HuH-7 (cell line): ENCODE results near the gene CLMP.

Source experiments
- DNase-seq: peaks from one replicate; pipeline ENCODE4 v3.0.0; 2011; ENCODE audit warnings: low spot score

Gene CLMP

DNA sequence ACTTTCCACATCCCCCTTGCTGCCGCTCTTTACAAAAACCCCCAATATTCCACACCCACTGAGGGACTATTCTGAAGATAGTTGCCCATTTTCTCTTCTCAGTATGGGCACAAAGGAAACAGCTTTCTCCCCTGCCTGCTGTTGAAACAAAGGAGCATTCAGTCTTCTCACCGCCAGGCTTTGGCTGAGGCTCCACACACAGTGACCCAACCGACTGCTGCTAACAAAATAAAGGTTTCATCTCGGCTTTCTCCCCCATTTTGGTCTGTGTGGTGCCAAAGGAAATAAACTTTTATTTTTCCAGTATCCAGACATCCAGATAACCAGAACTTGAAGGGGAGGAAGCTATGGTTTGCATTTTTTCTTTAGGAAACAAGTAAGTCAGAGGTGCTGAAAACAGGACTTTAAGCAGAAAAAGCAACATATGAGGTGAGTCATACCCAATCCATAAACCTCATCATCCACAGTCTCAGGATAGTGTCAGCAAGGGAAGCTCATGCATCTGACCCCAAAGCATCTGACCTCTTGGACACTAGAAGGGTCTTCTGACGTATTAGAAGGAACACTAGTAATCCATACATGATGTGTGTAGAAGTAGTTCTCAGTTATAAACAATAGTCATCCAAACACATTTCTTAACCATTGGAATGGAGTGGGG lies 6.4 kb downstream of the CLMP start:
- no peak for DNase-seq

DNA sequence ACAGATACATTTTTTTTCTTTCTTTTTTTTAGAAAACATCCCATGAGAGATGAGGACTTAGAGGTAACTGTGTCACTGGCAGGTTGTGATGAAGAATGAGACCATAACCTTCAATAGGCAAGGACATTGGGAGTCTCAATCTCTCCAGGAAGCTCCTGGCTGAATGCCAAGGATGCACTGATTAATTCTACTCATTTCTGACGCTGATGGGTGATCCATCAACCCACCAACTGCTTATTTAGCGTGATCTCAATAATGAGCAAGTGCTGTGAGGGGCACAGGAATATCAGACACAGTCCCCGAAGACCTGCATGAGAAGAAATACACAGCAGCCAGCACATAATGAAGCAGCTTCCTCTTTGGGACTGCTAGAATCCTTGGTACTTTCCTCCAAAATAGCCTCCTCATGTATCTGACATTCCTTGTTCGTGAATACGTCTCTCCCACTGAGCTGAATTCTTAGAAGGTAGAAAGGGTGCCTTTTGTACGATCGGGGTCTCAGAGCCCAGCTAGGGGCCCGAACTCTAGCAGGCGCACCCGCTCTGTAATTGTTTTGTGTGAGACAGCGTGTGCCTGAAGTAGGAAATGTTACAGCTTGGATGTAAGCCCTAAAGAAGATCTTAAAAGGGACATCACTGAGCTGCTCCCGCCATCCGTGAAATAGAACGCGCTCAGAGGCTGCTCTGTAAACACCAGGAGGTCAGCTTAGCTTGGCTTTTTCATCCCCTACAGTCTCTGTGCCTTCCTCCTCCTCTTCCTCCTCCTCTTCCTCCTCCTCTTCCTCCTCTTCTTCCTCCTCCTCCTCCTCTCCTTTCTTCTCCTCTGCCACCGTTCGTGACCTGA lies 7.2 kb downstream of the CLMP start:
- DNase-seq: no peak

GRCh38 chr11:123187248-123187647 lies 7.8 kb downstream of the CLMP start:
- DNase-seq: no peak

GRCh38 chr11:123186286-123186685 lies 8.8 kb downstream of the CLMP start:
- DNase-seq: no peak

GRCh38 chr11:123185326-123185725 lies 9.7 kb downstream of the CLMP start:
- no peak for DNase-seq

- DNase-seq: no peak
Measured at GRCh38 chr11:123184531-123184930, 10.5 kb downstream of the CLMP start.

DNA sequence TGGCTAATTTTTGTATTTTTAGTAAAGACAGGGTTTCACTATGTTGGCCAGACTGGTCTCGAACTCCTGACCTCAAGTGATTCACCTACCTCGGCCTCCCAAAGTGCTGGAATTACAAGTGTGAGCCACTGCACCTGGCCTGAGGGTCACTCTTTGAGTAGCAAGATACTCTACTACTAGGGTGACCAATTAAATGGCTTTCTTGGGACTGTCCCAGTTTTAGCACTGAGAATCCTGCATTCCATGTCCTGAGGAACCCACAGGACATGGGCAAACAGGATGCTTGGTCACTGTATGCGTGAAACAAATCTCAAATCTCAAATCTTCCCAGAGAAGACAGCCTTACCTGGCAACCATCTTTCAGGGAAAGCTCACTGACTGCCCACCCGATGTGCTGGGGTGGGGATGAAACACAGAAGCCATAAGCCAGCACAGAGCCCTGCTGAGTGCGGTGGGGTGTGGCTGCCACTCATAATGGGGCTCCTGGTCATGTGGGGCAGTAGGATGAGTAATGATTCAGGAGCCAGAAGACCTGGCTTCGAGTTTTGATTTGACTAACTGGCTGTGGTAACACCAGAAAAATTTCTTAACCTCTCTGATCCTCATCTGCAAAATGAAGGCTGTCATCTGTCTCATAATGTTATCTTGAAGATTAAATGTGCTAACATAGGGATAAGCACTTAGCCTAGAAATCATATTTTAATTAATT lies 11.5 kb downstream of the CLMP start:
- DNase-seq: no peak

DNA sequence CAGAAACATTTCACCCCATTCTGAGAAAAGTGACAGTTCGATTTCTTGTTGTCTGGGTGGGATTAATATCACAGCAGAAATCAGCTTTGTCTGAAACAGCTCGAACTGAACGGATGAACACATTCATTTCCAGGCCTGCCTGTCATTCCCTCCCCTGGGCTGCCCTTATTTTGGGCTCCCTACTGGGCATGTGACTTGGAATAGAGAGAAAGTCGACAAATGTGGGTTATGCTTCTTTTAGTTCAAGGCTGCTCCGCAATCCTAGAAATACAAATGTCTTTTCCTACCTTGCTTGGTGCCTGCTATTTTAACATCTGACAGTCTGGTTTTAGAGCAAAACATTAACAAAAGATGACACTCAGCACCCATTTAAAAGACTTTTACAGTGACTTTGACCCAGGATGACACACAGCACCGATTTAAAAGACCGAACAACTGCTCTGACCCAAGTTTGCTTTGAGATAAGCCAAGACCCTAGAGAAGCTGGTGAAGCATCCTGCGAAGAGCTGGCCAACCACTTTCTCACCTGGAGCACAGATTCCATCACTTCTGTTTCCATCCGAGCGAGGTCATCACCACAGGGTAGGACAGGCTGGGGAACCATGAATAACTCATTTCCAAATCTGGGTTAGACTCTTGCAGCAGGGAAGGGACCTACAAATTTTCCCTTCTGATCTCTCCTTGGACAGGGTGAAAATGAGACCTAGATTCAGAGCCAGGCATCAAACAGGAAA lies 13.1 kb downstream of the CLMP start:
- DNase-seq: no peak

DNA sequence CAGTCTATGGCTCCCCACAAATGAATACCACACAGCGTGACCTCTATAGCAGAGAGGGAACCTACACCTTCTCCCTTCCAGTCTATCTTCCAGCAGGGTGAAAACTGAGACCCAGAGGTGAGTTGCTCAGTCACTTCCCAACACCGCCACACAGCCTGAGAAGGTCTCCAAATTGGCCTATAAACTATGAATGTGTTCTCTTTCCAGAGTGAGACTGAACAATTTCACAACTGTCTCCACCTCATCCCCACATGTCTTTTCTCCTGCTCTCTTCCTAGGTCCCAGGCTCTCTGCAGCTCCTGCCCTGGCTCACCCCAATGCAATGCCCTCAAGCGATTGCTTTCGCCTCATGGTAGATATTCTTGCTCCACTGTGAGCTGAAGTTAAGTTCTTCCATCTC lies 14.0 kb downstream of the CLMP start:
- no peak for DNase-seq

DNA sequence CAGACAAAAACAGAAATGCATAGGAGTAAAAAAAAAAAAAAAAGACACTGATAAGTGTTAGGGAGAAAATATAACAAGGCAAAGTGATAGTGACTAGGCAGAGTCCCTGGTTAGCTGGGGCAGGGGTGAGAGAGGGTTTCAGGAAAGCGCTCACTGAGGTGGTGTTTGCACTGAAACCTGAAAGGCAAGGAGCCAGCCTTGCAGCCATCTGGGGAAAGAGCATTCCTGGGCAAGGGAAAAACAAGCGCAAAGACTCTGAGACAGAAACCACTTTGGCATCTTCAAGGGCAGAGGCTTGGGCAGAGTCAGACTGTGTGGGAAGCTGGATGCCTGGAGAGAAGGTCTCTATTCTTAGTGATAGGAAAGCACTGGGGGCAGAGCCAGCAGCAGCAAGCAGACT lies 14.5 kb downstream of the CLMP start:
- DNase-seq: no peak

DNA sequence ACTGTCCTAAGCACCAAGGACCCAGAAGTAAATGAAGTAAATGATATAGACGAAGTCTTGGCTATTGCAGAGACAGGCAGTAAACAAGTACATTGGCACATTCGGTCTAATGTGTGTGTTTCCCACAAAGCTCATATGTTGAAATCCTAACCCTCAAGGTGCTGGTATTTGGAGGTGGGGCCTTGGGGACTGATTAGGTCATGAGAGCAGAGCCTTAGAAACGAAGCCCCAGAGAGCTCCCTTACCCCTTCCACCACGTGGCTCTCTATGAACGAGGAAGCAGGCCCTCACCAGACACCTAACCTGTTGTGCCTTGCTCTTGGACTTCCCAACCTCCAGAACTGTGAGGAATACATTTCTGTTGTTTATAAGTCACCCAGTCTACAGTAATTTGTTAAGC lies 14.9 kb downstream of the CLMP start:
- DNase-seq: no peak

DNA sequence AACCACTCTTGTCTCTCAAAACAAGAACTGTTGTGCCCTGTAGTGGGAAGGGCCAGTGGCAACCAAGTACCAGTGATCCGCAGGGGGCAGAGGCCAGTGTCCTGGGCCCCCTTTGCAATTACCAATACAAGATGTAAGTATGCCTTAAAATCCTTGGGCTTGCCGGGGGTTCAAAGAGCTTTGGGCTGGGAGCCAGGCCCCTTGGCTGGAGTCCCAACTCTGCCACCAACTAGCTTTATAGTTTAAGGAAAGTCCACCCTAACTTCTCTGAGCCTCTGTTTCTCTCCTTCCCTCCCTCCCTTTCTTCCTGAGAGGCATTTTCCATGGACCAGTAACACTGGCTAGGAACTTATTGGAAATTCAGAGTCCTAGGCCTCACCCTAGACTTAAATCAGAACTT lies 15.5 kb downstream of the CLMP start:
- DNase-seq: no peak

DNA sequence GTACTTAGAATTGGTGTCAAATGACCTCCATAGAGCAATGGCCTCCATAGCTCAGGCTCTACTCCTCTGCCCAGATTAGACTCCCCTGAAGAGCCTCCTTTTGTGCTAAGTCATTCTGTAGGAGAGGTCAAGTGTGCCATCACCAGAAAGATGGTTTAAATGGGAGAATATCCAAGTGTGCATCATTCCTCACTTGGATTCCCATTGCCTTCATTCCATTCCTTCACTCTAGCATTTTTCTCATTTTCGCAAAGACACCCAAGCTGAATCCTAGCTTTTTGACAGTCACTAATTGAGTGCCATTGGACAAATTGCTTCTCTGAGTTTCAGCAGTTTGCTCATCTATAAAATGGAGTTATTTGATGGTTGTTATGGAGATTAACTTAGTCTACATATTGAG lies 16.9 kb downstream of the CLMP start:
- no peak for DNase-seq

DNA sequence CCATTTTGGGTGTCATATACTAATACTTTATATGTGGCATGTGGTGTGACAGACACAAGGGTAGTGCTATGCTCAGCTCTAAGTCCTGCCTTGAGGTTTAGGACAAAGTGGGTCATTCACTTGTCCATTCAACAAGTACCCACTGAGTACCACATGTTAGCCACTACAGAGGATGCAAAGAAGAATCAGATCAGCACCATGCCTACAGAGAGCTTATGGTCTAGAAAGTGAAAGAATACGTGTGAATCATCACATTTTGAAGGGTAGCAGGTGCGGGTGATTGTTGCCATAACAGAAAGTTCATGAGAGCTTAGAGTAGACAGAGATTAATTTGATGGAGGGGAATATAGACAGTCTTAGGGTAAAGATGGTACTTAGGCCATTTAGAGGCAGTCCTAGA lies 18.3 kb downstream of the CLMP start:
- DNase-seq: no peak

DNA sequence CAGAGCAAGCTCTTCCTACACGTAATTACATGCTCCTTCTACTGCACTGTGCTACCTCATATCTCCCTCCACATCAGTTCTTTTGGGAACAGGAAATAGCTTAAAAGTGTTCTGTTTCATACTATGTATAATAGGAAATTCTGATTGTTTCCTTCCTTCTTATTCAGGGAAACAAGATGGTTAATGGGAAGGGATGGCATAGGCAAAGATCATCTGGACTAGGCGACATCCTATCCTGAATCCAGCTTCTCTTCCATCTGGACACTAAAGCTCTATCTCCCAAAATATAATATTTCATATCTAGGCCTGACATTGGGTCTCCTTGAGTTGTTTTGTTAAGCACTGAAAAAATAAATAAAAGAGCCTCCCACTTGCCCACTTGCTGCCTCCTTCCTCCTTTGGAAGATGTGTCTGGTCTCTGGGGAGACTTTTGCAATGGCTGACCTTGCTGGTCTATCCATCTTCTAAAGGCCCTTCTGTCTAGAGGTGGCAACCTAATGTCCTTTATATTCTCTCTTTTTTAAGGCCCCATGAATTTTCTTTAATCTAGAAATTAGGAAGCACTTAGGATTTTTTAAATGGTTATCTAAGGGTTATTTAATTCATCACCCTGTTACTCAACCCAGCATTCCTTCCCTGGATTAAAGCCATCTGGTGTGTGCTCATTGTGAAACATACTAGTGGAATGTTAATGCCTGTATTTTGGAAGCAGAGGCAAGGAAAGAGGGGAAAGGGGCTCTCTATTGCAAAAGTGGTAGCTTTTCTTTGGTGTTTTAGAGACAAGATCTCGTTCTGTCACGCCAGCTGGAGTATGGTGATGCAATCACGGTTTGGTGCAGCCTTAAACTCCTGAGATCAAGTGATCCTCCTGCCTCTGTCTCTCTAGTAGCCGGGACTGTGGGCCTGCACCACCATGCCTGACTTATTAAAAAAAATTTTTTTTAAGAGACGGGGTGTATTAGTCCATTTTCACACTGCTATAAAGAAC lies 20.6 kb downstream of the CLMP start:
- DNase-seq: no peak

DNA sequence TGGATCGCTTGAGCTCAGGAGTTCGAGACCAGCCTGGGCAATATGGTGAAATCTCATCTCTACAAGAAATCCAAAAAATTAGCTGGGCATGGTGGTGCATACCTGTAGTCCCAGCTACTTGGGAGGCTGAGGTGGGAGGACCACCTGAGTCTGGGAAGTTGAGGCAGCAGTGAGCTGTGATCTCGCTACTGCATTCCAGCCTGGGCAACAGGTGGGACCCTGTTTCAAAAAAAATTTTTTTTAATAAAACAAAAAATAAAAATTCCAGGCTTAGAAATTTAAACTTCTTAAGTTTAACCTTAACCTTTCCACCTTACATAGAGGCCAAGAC lies 21.2 kb downstream of the CLMP start:
- DNase-seq: no peak

DNA sequence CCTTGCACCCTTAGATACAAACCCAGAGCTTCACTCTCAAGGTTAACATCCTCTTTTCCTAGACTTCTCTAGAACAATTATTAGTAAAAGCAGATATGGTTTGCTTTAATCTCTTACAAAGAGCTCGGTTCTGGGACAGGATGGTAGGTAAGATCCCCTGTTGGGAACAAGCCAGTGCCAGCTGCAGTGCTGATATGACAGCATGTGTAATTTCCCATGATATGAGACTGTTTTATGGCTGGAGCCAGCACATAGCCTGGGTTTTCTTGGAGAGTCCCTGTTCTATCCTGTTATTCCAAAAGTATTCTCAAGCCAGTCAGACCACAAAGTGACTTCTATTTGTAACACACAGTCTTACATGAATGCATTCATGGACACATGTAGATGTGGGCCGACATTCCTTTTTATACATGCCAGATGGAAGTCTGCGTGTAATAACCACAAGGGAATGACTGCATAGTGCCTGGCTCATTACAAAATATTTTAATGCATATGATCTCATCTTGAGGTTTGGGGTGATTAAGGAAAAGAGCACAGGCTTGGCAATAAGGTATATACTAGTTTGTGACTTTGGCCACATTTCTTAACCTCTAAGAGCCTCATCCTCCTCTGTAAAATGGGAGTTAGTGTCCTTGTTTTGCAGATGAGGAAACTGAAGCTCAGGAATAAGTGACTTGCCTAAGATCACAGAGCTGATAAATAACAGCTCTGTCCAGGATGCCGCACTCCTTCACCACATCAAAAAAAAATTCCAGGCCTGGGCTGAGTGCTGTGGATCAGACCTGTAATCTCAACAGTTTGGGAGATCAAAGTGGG lies 21.8 kb downstream of the CLMP start:
- DNase-seq: no peak

GRCh38 chr11:123170929-123171328 lies 24.1 kb downstream of the CLMP start:
- DNase-seq: no peak

DNA sequence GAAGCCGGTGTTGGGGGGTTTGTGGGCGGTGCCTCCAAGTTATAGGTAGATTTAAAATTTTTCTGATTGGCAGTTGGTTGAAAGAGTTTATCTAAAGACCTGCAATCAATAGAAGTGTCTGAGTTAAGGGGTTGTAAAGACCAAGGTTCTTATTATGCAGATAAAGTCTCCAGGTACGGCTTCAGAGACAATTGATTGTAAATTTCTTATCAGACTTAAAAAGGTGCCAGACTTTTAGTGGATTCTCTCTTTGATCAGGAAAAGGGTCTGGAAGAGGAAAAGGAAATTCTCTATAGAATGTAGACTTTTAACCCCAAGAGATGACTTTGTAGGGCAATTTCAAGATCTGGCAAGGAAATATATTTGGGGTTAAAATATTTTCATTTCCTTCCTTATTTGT lies 25.2 kb downstream of the CLMP start:
- DNase-seq: no peak

- DNase-seq: no peak
Measured at GRCh38 chr11:123168955-123169484, 26.0 kb downstream of the CLMP start.
